AG20443 (cell line): ENCODE data around the gene TMEM132E.

Experiments
- DNase-seq: peaks from one replicate; pipeline ENCODE4 v3.0.0; 2012; ENCODE audit warnings: low spot score, mixed read lengths

Gene TMEM132E

GRCh38 chr17:34606763-34607162, 27.4 kb downstream of the TMEM132E start:
- no peak for DNase-seq

GRCh38 chr17:34607917-34608316, 28.5 kb downstream of the TMEM132E start:
- DNase-seq = no peak

- no peak for DNase-seq
These were observed 29.8 kb downstream of the TMEM132E start for GRCh38 chr17:34609210-34609609.

DNA sequence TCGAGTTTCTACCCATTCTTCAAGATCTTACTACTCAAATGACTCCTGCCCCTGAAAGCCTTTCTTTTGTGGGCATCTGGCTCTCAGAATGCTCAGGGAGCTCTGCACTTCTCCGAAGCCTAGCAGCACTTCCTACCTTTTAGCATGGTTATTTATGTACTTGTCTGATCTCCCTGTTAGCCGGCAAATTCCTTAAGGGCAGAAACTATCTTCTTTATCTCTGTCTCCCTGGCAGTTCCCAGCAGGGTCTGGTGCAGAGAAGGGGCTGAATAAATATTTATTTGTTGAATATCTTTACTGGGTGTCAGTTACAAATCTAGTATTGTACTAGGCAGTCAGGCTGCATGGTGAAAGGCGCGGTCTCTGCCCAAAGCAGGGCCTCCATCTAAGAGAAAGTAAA, 30.7 kb downstream of the TMEM132E start:
- DNase-seq = no peak

GRCh38 chr17:34610506-34610905, 31.1 kb downstream of the TMEM132E start:
- no peak for DNase-seq

- no peak for DNase-seq
These were observed 34.0 kb downstream of the TMEM132E start for GRCh38 chr17:34613064-34614019.

DNA sequence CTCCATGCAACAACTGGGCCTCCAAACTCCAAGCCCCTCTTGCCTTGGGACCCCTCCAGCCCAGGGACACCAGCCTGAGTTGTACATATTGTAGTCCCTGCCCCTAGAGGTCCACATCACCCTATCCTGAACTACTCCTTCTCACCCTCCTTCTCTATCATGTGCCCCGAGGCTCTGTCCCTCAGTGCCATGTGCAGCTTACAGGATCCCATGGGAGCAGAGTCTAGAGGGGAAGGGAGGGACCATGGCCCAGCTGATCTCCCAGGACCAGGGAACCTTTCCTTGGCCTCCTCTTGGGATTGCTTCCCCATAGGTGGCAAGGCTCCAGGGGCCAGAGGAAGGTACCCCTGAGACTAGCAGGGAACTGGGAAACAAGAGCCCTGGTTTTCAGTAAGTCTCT, 35.3 kb downstream of the TMEM132E start:
- no peak for DNase-seq

GRCh38 chr17:34615326-34615725, 35.9 kb downstream of the TMEM132E start:
- DNase-seq = no peak

- no peak for DNase-seq
These were observed 36.8 kb downstream of the TMEM132E start for GRCh38 chr17:34616148-34616547.

GRCh38 chr17:34617398-34617797, 38.0 kb downstream of the TMEM132E start:
- DNase-seq = no peak

GRCh38 chr17:34619687-34620217, 40.4 kb downstream of the TMEM132E start:
- DNase-seq = no peak

DNA sequence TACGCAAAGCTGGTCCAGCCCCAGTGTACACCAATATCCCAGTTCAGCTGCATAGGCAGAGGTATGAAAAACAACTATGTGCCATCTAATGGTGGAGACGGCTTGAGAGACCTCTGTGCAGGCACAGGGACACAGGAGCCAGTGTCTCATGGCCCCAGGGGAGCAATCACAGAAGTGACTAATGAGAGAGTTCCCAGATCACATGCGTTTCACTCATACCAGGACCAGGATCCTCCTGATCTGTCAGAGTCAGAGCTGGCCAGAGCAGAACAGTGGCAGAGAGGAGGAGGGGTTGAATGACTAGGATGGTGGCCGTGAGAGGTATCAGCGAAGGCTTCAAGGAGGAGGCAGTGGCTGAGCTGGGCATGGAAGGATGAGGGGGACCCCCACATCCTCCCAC, 41.1 kb downstream of the TMEM132E start:
- DNase-seq = no peak

- no peak for DNase-seq
These were observed 43.7 kb downstream of the TMEM132E start for GRCh38 chr17:34622862-34623623.

GRCh38 chr17:34623856-34624766, 44.7 kb downstream of the TMEM132E start:
- DNase-seq = no peak

- DNase-seq = no peak
These were observed 45.5 kb downstream of the TMEM132E start for GRCh38 chr17:34624767-34625383.

GRCh38 chr17:34626121-34626681, 46.8 kb downstream of the TMEM132E start:
- no peak for DNase-seq

- no peak for DNase-seq
These were observed 49.5 kb downstream of the TMEM132E start for GRCh38 chr17:34628879-34629278.

DNA sequence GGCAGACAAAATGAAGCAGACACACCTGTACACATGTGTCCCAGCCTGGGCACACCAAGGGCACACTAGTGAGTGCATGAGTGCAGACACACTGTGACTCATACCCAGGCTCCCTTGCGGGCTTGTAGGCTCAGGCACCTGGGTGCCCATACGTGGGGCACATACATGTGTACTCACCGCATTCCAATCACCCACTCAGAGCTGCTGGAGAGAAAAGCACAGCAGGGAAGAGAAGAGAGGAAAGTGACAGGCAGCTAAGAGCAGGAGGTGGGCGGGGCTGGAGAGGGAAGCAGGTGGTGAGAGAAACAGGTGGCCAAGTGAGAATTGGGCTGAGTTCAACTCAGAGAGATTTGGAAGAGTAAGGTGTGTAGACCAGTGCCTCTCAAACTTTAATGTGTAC, 54.0 kb downstream of the TMEM132E start:
- DNase-seq = no peak

DNA sequence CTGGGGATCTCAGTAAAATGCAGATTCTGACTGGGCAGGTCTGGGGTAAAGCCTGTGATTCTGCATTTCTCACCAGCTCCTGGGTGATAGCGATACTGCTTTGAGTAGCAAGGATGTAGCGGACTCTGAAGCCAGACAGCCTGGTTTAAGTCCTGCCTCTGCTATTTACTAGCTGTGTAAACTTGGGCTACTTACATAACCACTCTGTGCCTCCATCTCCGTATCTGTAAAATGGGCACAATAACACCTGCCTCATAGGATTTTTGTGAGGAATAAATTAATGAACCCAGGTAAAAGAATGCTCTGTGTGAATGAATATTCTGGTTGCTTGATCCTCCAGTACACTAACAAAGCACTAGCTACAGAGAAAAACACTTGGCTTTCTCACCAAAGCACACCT, 54.4 kb downstream of the TMEM132E start:
- DNase-seq = no peak

DNA sequence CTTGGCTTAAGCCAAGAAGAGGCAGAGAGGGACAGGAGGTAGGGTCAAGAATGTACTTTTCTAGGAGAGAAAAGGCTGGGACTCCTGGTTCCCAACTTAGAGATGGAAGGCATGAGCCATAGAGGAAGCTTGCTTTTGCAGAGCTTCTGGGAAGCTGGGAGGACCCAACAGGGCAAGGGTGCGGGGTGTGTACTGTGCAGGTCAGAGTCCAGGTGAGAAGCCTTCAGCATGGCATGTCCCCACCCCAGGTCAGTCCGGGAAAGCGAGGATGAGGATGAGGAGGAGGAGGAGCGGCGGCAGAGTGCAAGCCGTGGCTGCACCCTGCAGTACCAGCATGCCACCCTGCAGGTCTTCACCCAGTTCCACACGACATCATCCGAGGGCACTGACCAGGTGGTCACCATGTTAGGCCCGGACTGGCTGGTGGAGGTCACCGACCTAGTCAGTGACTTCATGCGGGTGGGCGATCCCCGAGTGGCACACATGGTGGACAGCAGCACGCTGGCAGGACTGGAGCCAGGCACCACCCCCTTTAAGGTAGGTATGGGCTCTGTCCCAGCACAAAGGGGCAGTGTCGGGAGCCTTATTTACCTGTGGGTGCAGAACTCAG, 55.3 kb downstream of the TMEM132E start:
- no peak for DNase-seq

DNA sequence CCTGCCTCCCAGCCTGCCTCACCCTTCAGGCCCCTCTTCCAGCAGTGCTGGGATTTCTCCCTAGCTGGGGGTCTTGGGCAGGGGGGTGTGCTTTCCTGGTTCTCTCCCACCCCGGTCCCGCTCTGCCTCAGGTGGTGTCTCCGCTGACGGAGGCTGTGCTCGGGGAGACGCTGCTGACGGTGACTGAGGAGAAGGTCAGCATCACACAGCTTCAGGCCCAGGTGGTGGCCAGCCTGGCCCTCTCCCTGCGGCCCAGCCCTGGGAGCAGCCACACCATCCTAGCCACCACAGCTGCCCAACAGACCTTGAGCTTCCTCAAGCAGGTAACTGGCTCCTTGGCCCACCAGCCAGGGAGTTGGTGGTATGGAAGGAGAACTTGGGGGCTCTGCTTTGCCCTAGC, 56.5 kb downstream of the TMEM132E start:
- no peak for DNase-seq
